ENCODE data around the gene CPNE5. TPM values are rescaled to one million over a fixed set of nuclear protein-coding genes. Genes with fewer than 3 reads are reported as not detected.

Gene CPNE5
- total RNA-seq, 1 donor from 2014 or later: 24.9 TPM

- Mint-ChIP-seq H3K27ac (ENCODE audit: unreplicated experiment) (no peak overlapping the region), H3K9me3 (ENCODE audit: unreplicated experiment) (no peaks in the 10 kb centered on the region), H3K27me3 (ENCODE audit: unreplicated experiment) (peaks cover 1% of the 10 kb centered on the region), H3K36me3 (ENCODE audit: low read depth, unreplicated experiment) (no peaks in the 10 kb centered on the region), H3K4me3 (ENCODE audit: unreplicated experiment) (no peak overlapping the region), H3K4me1 (ENCODE audit: unreplicated experiment) (peaks cover 12% of the 10 kb centered on the region)
- DNase-seq (ENCODE audit: low spot score): no peak
- TF ChIP-seq CTCF (IDR thresholded peaks at IDR 0.05; ENCODE audit: unreplicated experiment): no peak
These were observed 102.0 kb downstream of the CPNE5 start for GRCh38 chr6:36737043-36737785.

DNA sequence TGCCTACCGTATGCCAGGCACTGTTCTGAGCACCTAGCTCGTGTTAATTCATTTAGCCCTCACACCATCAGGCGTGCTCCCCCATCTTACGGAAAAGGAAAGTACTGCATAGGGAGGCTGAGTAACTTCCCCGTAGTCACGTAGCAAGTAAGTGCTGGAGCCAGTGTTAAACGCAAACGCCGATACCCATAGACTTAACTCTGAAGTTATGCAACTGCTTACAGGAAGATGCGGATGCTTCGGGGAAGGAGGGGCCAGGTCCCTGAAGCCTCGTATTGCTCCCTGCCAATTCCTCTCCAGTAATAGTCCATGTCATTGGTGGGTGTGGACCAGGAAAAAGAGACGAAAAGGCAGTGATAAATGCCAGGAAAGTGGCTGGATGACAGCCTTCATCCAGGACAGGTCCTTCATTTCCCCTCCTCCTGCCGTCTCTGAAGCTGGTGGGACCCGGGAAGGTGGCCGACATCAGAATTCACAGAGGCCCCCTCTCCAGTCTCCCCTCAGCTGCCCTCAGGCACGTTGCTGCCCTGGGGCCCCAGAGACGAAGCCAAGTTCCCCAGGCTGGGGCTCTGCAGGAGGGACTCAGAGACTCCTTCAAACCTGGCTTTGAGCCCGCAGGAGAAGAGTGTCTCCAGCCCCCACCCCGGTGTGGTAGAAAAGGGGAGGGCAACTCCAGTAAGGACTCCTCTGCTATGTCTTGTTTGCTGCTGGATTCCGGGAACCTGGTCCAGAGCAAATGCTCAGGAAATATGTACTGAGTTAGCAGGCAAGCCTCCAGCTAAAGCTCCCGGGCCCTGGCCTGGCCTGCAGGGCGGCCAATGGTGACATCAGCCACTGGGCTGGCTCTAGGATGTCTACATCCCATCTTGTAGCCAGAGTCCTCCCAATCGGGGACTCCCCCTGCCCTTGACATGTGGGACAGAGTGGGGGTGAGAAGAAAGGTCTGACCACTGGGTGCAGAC lies 103.9 kb downstream of the CPNE5 start:
- H3K36me3 Mint-ChIP-seq (ENCODE audit: low read depth, unreplicated experiment): no peaks in the 10 kb centered on the region
- no peak overlapping the region for H3K27ac Mint-ChIP-seq (ENCODE audit: unreplicated experiment)
- TF ChIP-seq CTCF (IDR thresholded peaks at IDR 0.05; ENCODE audit: unreplicated experiment): no peak
- H3K9me3 Mint-ChIP-seq (ENCODE audit: unreplicated experiment): no peaks in the 10 kb centered on the region
- no peak for DNase-seq (ENCODE audit: low spot score)
- peaks cover 19% of the 10 kb centered on the region for H3K4me1 Mint-ChIP-seq (ENCODE audit: unreplicated experiment)
- peaks cover 1% of the 10 kb centered on the region for H3K27me3 Mint-ChIP-seq (ENCODE audit: unreplicated experiment)
- no peak overlapping the region for H3K4me3 Mint-ChIP-seq (ENCODE audit: unreplicated experiment)

DNA sequence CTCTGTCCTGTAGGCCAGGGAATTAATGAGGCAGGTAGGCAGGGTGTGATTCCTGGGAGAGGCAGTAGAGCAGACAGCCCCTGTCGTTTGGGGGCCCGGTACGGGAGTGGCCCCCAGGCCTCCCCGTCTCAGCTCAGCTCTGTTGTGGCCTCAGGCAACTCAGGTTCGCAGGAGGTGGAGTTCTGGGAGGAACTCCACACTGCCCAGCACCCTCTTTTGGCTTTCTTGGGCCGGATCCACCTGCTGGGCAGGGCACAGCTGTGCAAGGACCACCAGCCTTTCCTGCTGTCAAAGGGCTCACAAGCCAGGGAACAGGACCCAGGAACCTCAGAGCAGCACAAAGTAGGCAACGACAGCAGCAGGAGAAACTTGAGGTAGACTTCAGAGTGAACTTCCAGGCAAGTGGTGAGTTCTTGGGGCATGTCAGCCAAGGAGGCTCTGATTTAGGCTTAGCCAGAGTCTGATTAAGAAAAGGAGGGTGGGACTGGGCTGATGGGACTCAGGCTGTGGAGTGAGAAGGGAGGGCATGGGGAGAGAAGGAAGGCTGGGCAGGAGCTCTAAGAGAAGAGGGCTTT lies 104.7 kb downstream of the CPNE5 start:
- no peak for DNase-seq (ENCODE audit: low spot score)
- H3K4me1 Mint-ChIP-seq (ENCODE audit: unreplicated experiment): peaks cover 16% of the 10 kb centered on the region
- no peaks in the 10 kb centered on the region for H3K36me3 Mint-ChIP-seq (ENCODE audit: low read depth, unreplicated experiment)
- TF ChIP-seq CTCF (IDR thresholded peaks at IDR 0.05; ENCODE audit: unreplicated experiment): no peak
- no peak overlapping the region for H3K4me3 Mint-ChIP-seq (ENCODE audit: unreplicated experiment)
- H3K27me3 Mint-ChIP-seq (ENCODE audit: unreplicated experiment): no peaks in the 10 kb centered on the region
- no peaks in the 10 kb centered on the region for H3K9me3 Mint-ChIP-seq (ENCODE audit: unreplicated experiment)
- H3K27ac Mint-ChIP-seq (ENCODE audit: unreplicated experiment): no peak overlapping the region

GRCh38 chr6:36733300-36733699 lies 105.9 kb downstream of the CPNE5 start:
- H3K27me3 Mint-ChIP-seq (ENCODE audit: unreplicated experiment): peaks cover 2% of the 10 kb centered on the region

More at GRCh38 chr6:36733300-36733699, 105.9 kb downstream of the CPNE5 start:
- Mint-ChIP-seq H3K4me1 (ENCODE audit: unreplicated experiment) (peaks cover 24% of the 10 kb centered on the region), H3K36me3 (ENCODE audit: low read depth, unreplicated experiment) (no peaks in the 10 kb centered on the region), H3K27ac (ENCODE audit: unreplicated experiment) (no peak overlapping the region), H3K9me3 (ENCODE audit: unreplicated experiment) (no peaks in the 10 kb centered on the region), H3K4me3 (ENCODE audit: unreplicated experiment) (no peak overlapping the region)
- no peak for TF ChIP-seq CTCF (IDR thresholded peaks at IDR 0.05; ENCODE audit: unreplicated experiment)
- DNase-seq (ENCODE audit: low spot score): no peak
